ENCODE data around the gene OR51A7.

OR51A7 gene

DNA sequence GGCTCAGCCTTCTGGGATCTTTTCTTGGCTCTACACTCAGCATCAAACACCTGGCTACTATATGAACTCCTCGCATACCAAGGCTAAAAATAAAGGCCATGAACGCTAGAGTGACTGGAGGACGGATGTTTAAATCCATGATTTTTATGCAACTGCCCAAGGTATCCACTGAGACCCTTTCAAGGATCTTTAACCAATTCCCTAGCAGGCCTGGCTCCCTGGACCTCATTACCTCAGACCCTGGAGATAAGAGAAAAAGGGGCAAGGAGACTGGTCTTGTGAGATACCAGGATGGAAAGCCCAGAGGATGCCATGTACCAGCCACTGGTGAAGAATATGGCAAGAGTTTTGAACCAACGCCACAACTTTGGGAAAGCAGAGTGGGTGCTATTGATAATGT, 15.7 kb downstream of the OR51A7 start, which contains the start of gene OR51G2:
TSS of gene OR51G2 (minus strand) at position 101 of the 400 bp plus-strand sequence. CDS start 3,687 bp downstream, outside the sequence.
- TF ChIP-seq CTCF (IDR thresholded peaks at IDR 0.05; ENCODE audit: low read depth, low read length) = no peak
- no peak within 1 kb of the TSS for H3K4me3 ChIP-seq (ENCODE audit: low read depth, low read length)

- no peak overlapping the region for H3K4me3 ChIP-seq (ENCODE audit: low read depth, low read length)
- no peak for TF ChIP-seq CTCF (IDR thresholded peaks at IDR 0.05; ENCODE audit: low read depth, low read length)
Measured at GRCh38 chr11:4921796-4922195, 18.2 kb downstream of the OR51A7 start.

- TF ChIP-seq CTCF (IDR thresholded peaks at IDR 0.05; ENCODE audit: low read depth, low read length) = no peak
- H3K4me3 ChIP-seq (ENCODE audit: low read depth, low read length) = no peak overlapping the region
Measured at GRCh38 chr11:4922304-4922703, 18.7 kb downstream of the OR51A7 start.

DNA sequence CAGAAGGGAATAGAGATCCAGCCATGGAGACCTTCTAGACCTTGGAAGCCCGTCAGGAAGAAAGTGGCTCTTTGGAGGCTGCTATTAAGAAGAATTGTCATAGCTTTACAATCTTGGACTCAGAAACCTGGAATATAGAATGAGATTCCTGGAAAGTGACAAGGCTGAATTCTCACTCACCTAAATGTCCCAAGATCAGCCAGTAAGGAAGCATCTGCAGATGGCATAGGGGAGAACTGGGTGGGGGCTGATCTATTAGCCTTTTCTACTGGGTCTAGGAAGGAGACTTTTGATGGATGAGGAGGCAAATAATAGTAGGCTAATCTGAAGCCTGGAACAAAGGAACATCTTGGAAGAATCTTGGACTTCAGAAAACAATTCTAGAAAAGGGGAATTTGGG, 20.7 kb downstream of the OR51A7 start, which contains the start of gene OR51G1:
TSS of gene OR51G1 (minus strand) at position 101 of the 400 bp plus-strand sequence. CDS start at position 101, 0 bp downstream.
- H3K4me3 ChIP-seq (ENCODE audit: low read depth, low read length) = no peak within 1 kb of the TSS
- no peak for TF ChIP-seq CTCF (IDR thresholded peaks at IDR 0.05; ENCODE audit: low read depth, low read length)

GRCh38 chr11:4926608-4927007, 23.0 kb downstream of the OR51A7 start:
- TF ChIP-seq CTCF (IDR thresholded peaks at IDR 0.05; ENCODE audit: low read depth, low read length) = no peak
- no peak overlapping the region for H3K4me3 ChIP-seq (ENCODE audit: low read depth, low read length)

DNA sequence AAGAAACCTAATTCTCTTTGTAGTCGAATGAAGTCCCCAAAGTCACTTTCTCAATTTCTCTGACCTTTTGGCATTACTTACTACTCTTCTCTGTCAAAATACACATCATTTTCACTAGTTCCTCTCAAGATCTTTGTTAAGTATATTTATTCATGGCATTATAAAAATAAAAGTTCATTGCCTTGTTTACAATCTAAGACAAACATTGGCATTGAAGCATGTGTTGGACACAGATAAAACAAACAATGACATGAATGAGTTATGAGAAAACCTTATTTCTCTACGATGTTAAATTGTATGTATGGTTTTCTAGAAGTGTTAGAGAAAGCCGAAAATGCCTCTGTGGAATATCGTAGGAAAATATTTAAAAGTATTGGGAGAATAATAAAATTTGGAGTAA, 29.2 kb downstream of the OR51A7 start:
- no peak for TF ChIP-seq CTCF (IDR thresholded peaks at IDR 0.05; ENCODE audit: low read depth, low read length)
- no peak overlapping the region for H3K4me3 ChIP-seq (ENCODE audit: low read depth, low read length)

GRCh38 chr11:4936745-4937144, 33.2 kb downstream of the OR51A7 start:
- no peak overlapping the region for H3K4me3 ChIP-seq (ENCODE audit: low read depth, low read length)
- TF ChIP-seq CTCF (IDR thresholded peaks at IDR 0.05; ENCODE audit: low read depth, low read length) = no peak

All from WI38 (cell line).